Endothelial cell of umbilical vein (primary cell): ENCODE measurements around the gene AMFR. TPM values are rescaled to one million over a fixed set of nuclear protein-coding genes. Genes with fewer than 3 reads are reported as not detected.

Experiments used
- BruUV-seq: library from RNA; stranded (reverse); fragments of 400-500 nt; replicated peaks from 2 replicates; lab custom pipeline; 2021; lab: Mats Ljungman, UMichigan
- CTCF ChIA-PET: fragments of 300-600, 350-600 bp; sonication (Branson Sonifier 250); formaldehyde crosslinking; loops from one replicate; lab custom pipeline; 2021; ENCODE audit warnings: antibody characterized with exemption, inconsistent platforms; lab: Charles Lee
- POLR2A ChIA-PET: fragments of 300-600, 350-600 bp; sonication (Branson Sonifier 250); formaldehyde crosslinking; loops from one replicate; lab custom pipeline; 2021; ENCODE audit warnings: antibody characterized with exemption, inconsistent platforms; lab: Charles Lee
- DNase-seq: peaks from one replicate; pipeline ENCODE4 v3.0.0-alpha.2; 2011; ENCODE audit warnings: low read depth, low spot score
- FAIRE-seq: peaks from 2 replicates; lab custom pipeline; 2011; peaks lifted over from hg19 to GRCh38; lab: Jason Lieb, UNC
- H2AFZ ChIP-seq: 2 replicates; pipeline ENCODE4 v1.6.0; 2012; ENCODE audit warnings: low read depth, low read length, control low read depth, inconsistent platforms
- H3K27ac ChIP-seq: 2 replicates; pipeline ENCODE4 v1.5.1; 2011; ENCODE audit warnings: low read depth, mild to moderate bottlenecking, control low read depth, low read length, moderate library complexity; ENCODE audit not compliant: insufficient read depth
- H3K27me3 ChIP-seq, 2 experiments: 2 replicates each; pipeline versions ENCODE4 v1.6.0 to v1.6.1; 2011; ENCODE audit warnings: low read length in 2 of 2, mixed read lengths in 1 of 2; ENCODE audit not compliant: control insufficient read depth in 2 of 2, insufficient read depth in 2 of 2
- H3K36me3 ChIP-seq, 2 experiments: 2 replicates in 1 of 2; 3 replicates in 1 of 2; pipeline ENCODE4 v1.5.1; 2011; ENCODE audit warnings: low read length in 2 of 2, mild to moderate bottlenecking in 1 of 2, moderate library complexity in 1 of 2; ENCODE audit not compliant: control insufficient read depth in 2 of 2, insufficient read depth in 2 of 2; ENCODE audit errors: extremely low read depth in 1 of 2
- H3K4me1 ChIP-seq: 3 replicates; pipeline ENCODE4 v1.5.1; 2011; ENCODE audit warnings: mild to moderate bottlenecking, low read length; ENCODE audit not compliant: control insufficient read depth, insufficient read depth; ENCODE audit errors: extremely low read depth
- H3K4me2 ChIP-seq: 2 replicates; pipeline ENCODE4 v1.6.1; 2011; ENCODE audit warnings: low read length, control low read depth, mixed read lengths; ENCODE audit not compliant: insufficient read depth
- H3K4me3 ChIP-seq, 3 experiments: fragments of 200-600 bp in 1 of 3; sonication (generic), shearing (Covaris generic) in 1 of 3; replicated peaks in 1 of 3; 2 replicates each; pipeline ENCODE4 v1.5.1; 2011 to 2016; ENCODE audit warnings: control low read depth in 3 of 3, low read length in 3 of 3, mild to moderate bottlenecking in 2 of 3, inconsistent platforms in 1 of 3, low read depth in 1 of 3, moderate library complexity in 1 of 3; ENCODE audit not compliant: insufficient read depth in 1 of 3
- H3K79me2 ChIP-seq: 2 replicates; pipeline ENCODE4 v1.6.0; 2012; ENCODE audit warnings: low read length, inconsistent platforms; ENCODE audit not compliant: control insufficient read depth, insufficient read depth
- H3K9ac ChIP-seq: replicated peaks from 2 replicates; pipeline ENCODE3; 2011; ENCODE audit warnings: low read length, control low read depth; ENCODE audit not compliant: insufficient read depth; ENCODE audit errors: extremely low read depth
- H3K9me1 ChIP-seq: replicated peaks from 3 replicates; pipeline ENCODE4 v1.6.0; 2011; ENCODE audit warnings: mild to moderate bottlenecking, low read length; ENCODE audit not compliant: control insufficient read depth, insufficient read depth; ENCODE audit errors: extremely low read depth
- H3K9me3 ChIP-seq: replicated peaks from 2 replicates; pipeline ENCODE4 v1.5.1; 2012; ENCODE audit warnings: low read length, inconsistent platforms; ENCODE audit not compliant: control insufficient read depth, insufficient read depth
- H4K20me1 ChIP-seq: replicated peaks from 2 replicates; pipeline ENCODE3; 2011; ENCODE audit warnings: mild to moderate bottlenecking, low read length; ENCODE audit not compliant: control insufficient read depth, insufficient read depth; ENCODE audit errors: extremely low read depth
- FOS ChIP-seq: IDR thresholded peaks from 2 replicates; pipeline ENCODE4 v1.6.1; 2011; ENCODE audit warnings: mild to moderate bottlenecking, low read length, moderate library complexity, borderline replicate concordance; ENCODE audit not compliant: insufficient read depth
- JUN ChIP-seq: IDR thresholded peaks from 2 replicates; pipeline ENCODE4 v1.6.1; 2011; ENCODE audit warnings: borderline replicate concordance, low read depth; ENCODE audit not compliant: insufficient read length, insufficient read depth
- POLR2AphosphoS5 ChIP-seq: IDR thresholded peaks from 2 replicates; pipeline ENCODE4 v1.6.1; 2012; ENCODE audit warnings: low read depth, mild to moderate bottlenecking, control low read depth, low read length, moderate library complexity; ENCODE audit not compliant: insufficient read depth
- dilution Hi-C: fragments of 300-500 bp; cut with MboI; formaldehyde crosslinking; loops from one replicate; pipeline ENCODE4 v1.15.0; 2019; ENCODE audit warnings: low sequenced_read_pairs; ENCODE audit not compliant: extremely low pct_ligation_motif_present
- intact Hi-C: fragments of 100-400 bp; cut with micrococcal nuclease; formaldehyde crosslinking; loops from one replicate; pipeline ENCODE4 v1.10.0; 2022
- polyA plus RNA-seq, 4 experiments: library from polyadenylated mRNA; depleted of rRNA in 3 of 4; stranded (reverse) in 3 of 4; unstranded in 1 of 4; fragments of >200 nt; gene quantifications; 2 replicates each; pipeline versions ENCODE4 v1.2.1 to v1.2.3, GENCODE V29; 2011 to 2012; ENCODE audit warnings: missing spikeins in 1 of 4
- total RNA-seq: library from RNA; stranded (reverse); gene quantifications from 2 replicates; pipeline ENCODE4 v1.2.3, GENCODE V29; 2021
- TF ChIP-seq, protein P1 (sequence below): IDR thresholded peaks from 2 replicates; pipeline ENCODE4 v1.6.1; 2011; ENCODE audit not compliant: insufficient read depth, insufficient read length

Gene AMFR
- total and polyA plus RNA-seq, 2 donors (not counting 3 experiments of a cell fraction or from before 2014, with no cell fraction given), result 66.5 to 71.7 TPM

DNA sequence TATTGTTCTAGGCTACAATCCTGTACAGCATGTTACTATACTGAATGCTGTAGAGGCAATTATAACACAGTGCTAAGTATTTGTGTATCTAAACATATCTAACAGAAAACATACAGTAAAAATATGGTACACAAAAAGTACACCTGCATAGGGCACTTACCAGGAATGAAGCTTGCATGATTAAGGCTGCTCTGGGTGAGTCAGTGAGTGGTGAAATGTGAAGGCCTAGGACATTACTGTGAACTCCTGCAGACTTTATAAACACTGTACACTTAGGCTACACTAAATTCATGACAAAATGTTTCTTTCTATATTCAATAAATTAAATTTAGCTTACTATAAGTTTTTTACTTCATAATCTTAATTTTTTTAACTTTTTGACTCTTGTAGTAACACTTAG lies 37.1 kb downstream of the AMFR start:
- Histone ChIP-seq H4K20me1 (no peaks in the 10 kb centered on the region), H2AFZ (no peak overlapping the region), H3K27me3 (no peaks in the 10 kb centered on the region), H3K4me3 (no peak overlapping the region), H3K9me1 (no peaks in the 10 kb centered on the region), H3K4me2 (no peak overlapping the region), H3K9me3 (no peaks in the 10 kb centered on the region), H3K27ac (no peak overlapping the region), H3K9ac (no peak overlapping the region), H3K4me1 (no peaks in the 10 kb centered on the region), H3K79me2 (no peaks in the 10 kb centered on the region), H3K36me3 (peaks cover 3 to 23% of the 10 kb centered on the region in 2 experiments)
- FAIRE-seq (no peak), DNase-seq (no peak)
- POLR2A ChIA-PET, result no interaction called here
- CTCF ChIA-PET, result no interaction called here
- BruUV-seq, result no TSS peak
- TF ChIP-seq, protein P1, sequence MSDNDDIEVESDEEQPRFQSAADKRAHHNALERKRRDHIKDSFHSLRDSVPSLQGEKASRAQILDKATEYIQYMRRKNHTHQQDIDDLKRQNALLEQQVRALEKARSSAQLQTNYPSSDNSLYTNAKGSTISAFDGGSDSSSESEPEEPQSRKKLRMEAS, result no peak
- dilution Hi-C loops, result no loop called here
- intact Hi-C loops, result no loop called here

DNA sequence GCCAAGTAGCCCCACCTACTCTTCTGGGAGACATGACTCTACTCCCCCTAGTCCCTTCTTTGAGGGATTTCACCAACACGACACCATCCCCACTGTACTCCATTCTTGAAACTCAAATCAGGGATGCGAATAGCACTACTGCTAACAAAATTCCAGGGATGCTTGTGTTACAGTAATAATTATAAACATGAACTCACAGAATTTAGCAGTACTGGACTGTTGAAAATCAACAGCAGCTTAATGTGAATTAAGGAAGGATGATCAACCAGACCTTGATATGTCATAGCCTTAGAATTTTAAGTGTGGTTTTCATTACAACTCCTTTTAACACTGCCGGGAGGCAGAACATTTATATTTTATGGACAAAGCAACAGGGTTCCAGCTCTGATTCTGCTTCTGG lies 37.9 kb downstream of the AMFR start:
- intact Hi-C loops, result no loop called here
- no peaks in the 10 kb centered on the region for H3K27me3 ChIP-seq
- no peak overlapping the region for H2AFZ ChIP-seq
- BruUV-seq, result no TSS peak
- H3K27ac ChIP-seq, result no peak overlapping the region
- H3K36me3 ChIP-seq, result peaks cover 3 to 25% of the 10 kb centered on the region in 2 experiments
- ChIA-PET CTCF (no interaction called here), POLR2A (no interaction called here)
- no peaks in the 10 kb centered on the region for H3K79me2 ChIP-seq
- no peak overlapping the region for H3K4me3 ChIP-seq
- no peak overlapping the region for H3K9ac ChIP-seq
- H4K20me1 ChIP-seq, result no peaks in the 10 kb centered on the region
- DNase-seq (no peak), FAIRE-seq (no peak)
- H3K9me3 ChIP-seq, result no peaks in the 10 kb centered on the region
- dilution Hi-C loops, result no loop called here
- no peaks in the 10 kb centered on the region for H3K4me1 ChIP-seq
- TF ChIP-seq FOS (no peak), JUN (no peak), POLR2AphosphoS5 (no peak)
- TF ChIP-seq, protein P1, result no peak
- H3K9me1 ChIP-seq, result no peaks in the 10 kb centered on the region
- no peak overlapping the region for H3K4me2 ChIP-seq
